ENCODE measurements around the gene PPP1R16B. TPM values are rescaled to one million over a fixed set of nuclear protein-coding genes. Genes with fewer than 3 reads are reported as not detected.

The PPP1R16B gene
- total and polyA plus RNA-seq, 2 of the 8 experiments (the other 6 are each of a cell fraction or from before 2014, with no cell fraction given), result 2.6 to 8.9 TPM

DNA sequence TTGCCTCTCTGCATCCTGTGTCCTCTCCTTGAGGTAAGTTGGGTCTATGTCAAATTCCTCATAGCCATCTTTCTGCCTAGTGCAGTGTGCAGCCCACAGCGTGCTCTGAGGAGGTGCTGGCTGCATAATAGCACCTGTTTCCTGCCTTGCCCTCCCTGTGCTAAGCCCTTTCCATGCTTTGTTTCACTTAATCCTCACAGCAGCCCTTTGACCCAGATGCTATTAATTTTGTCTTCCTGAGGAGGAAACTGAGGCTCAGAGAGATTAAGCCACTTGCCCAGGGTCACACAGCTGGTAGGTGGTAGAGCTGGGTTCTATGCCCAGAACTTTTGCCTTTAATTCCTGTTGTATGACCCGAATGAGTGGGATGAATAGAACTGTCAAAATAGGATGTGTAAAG, 134.2 kb downstream of the PPP1R16B start (continued):
- TF ChIP-seq, protein P1, sequence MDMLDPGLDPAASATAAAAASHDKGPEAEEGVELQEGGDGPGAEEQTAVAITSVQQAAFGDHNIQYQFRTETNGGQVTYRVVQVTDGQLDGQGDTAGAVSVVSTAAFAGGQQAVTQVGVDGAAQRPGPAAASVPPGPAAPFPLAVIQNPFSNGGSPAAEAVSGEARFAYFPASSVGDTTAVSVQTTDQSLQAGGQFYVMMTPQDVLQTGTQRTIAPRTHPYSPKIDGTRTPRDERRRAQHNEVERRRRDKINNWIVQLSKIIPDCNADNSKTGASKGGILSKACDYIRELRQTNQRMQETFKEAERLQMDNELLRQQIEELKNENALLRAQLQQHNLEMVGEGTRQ (IDR thresholded peaks at IDR 0.05; ENCODE audit: low read length), result no peak
- TF ChIP-seq MAFK (IDR thresholded peaks at IDR 0.05; ENCODE audit: low read depth, low read length), result no peak
- TF ChIP-seq EP300 (IDR thresholded peaks at IDR 0.05; ENCODE audit: borderline replicate concordance in 1 of 2, low read depth in 2 of 2, low read length in 2 of 2), result no peak
- no peak for TF ChIP-seq EZH2 (IDR thresholded peaks at IDR 0.05; ENCODE audit: low read depth, low read length, severe bottlenecking)
- no peak for TF ChIP-seq HDAC2 (IDR thresholded peaks at IDR 0.05; ENCODE audit: borderline replicate concordance in 1 of 2, low read depth in 2 of 2, low read length in 2 of 2)
- TF ChIP-seq SRF (IDR thresholded peaks at IDR 0.05; ENCODE audit: low read depth, low read length), result no peak
- TF ChIP-seq PHF8 (conservative IDR thresholded peaks at IDR 0.05; ENCODE audit: low read depth, low read length), result no peak
- no peak for TF ChIP-seq SIX5 (IDR thresholded peaks at IDR 0.05; ENCODE audit: low read depth, low read length)
- TF ChIP-seq, protein P2, sequence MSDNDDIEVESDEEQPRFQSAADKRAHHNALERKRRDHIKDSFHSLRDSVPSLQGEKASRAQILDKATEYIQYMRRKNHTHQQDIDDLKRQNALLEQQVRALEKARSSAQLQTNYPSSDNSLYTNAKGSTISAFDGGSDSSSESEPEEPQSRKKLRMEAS (IDR thresholded peaks at IDR 0.05), result no peak
